GM12878 (cell line): ENCODE measurements around the gene CALHM2. TPM values are rescaled to one million over a fixed set of nuclear protein-coding genes. Genes with fewer than 3 reads are reported as not detected.

ENCODE experiments used
- ATAC-seq: fragments of 200-7000 bp; cut with Tn5 transposase; 3 replicates; pipeline ENCODE4 v1.9.1; 2020; ENCODE audit warnings: mild to moderate bottlenecking, moderate library complexity
- BruUV-seq: library from RNA; stranded (reverse); fragments of 400-500 nt; replicated peaks from 2 replicates; lab custom pipeline; 2021; lab: Mats Ljungman, UMichigan
- CTCF ChIA-PET: fragments of 300-600 bp; sonication (Branson Sonifier 250); formaldehyde crosslinking; extraction: SDS; loops from one replicate; lab custom pipeline; 2021; ENCODE audit warnings: inconsistent platforms; lab: Yijun Ruan, JAX
- POLR2A ChIA-PET: fragments of 350-600 bp; formaldehyde crosslinking; extraction: SDS; loops from one replicate; lab custom pipeline; 2021; ENCODE audit warnings: inconsistent platforms; lab: Charles Lee
- RAD21 ChIA-PET: fragments of 300-600 bp; sonication (Branson Sonifier 250); formaldehyde crosslinking; loops from one replicate; lab custom pipeline; 2023; ENCODE audit warnings: antibody characterized with exemption; ENCODE audit not compliant: unreplicated experiment; lab: Charles Lee
- SMC1A ChIA-PET: fragments of 300-600 bp; sonication (Branson Sonifier 250); formaldehyde crosslinking; loops from one replicate; lab custom pipeline; 2023; ENCODE audit not compliant: unreplicated experiment, uncharacterized antibody; lab: Charles Lee
- DNase-seq: peaks from one replicate; pipeline ENCODE4 v3.0.0-alpha.2; 2011; ENCODE audit warnings: low read depth, low spot score
- FAIRE-seq: peaks from 3 replicates; lab custom pipeline; 2011; peaks lifted over from hg19 to GRCh38; lab: Jason Lieb, UNC
- H2AFZ ChIP-seq: 2 replicates; pipeline ENCODE4 v1.6.0; 2011; ENCODE audit warnings: low read depth, low read length, control low read depth; ENCODE audit not compliant: control insufficient read depth
- H3K27ac ChIP-seq: 2 replicates; pipeline ENCODE4 v1.5.1; 2011; ENCODE audit warnings: control low read depth; ENCODE audit not compliant: control insufficient read depth, insufficient read depth
- H3K27me3 ChIP-seq, 2 experiments: replicated peaks in 1 of 2; 2 replicates each; pipeline versions ENCODE4 v1.6.0 to v1.6.1; 2011; ENCODE audit warnings: low read length in 1 of 2; ENCODE audit not compliant: control insufficient read depth in 2 of 2, insufficient read depth in 2 of 2
- H3K36me3 ChIP-seq, 2 experiments: 2 replicates each; pipeline ENCODE4 v1.5.1; 2011; ENCODE audit warnings: low read length in 1 of 2; ENCODE audit not compliant: control insufficient read depth in 2 of 2, insufficient read depth in 2 of 2
- H3K4me1 ChIP-seq: 2 replicates; pipeline ENCODE4 v1.6.1; 2011; ENCODE audit warnings: mild to moderate bottlenecking, low read length, moderate library complexity, mixed read lengths; ENCODE audit not compliant: control insufficient read depth, insufficient read depth
- H3K4me2 ChIP-seq: 2 replicates; pipeline ENCODE4 v1.6.0; 2011; ENCODE audit warnings: control low read depth; ENCODE audit not compliant: control insufficient read depth, insufficient read depth
- H3K4me3 ChIP-seq: fragments of 200-600 bp; sonication (generic); 2 replicates; pipeline ENCODE4 v1.5.1; 2016
- H3K79me2 ChIP-seq: 2 replicates; pipeline ENCODE4 v1.6.0; 2011; ENCODE audit warnings: low read length; ENCODE audit not compliant: control insufficient read depth, insufficient read depth
- H3K9ac ChIP-seq: 2 replicates; pipeline ENCODE4 v1.8.0; 2011; ENCODE audit warnings: low read length, control low read depth, mixed read lengths; ENCODE audit not compliant: control insufficient read depth, insufficient read depth
- H3K9me3 ChIP-seq: replicated peaks from 3 replicates; pipeline ENCODE4 v1.5.1; 2011; ENCODE audit warnings: mild to moderate bottlenecking, low read length; ENCODE audit not compliant: control insufficient read depth, insufficient read depth
- H4K20me1 ChIP-seq: 2 replicates; pipeline ENCODE4 v1.6.0; 2011; ENCODE audit not compliant: control insufficient read depth, insufficient read depth
- BHLHE40 ChIP-seq, 2 experiments: fragments of 450-650 bp in 1 of 2; IDR thresholded peaks; 2 replicates each; pipeline ENCODE4 v1.6.1; 2011 to 2017; ENCODE audit warnings: low read depth in 2 of 2, borderline replicate concordance in 1 of 2, improper control_type of control experiment in 1 of 2, low read length in 1 of 2, mild to moderate bottlenecking in 1 of 2
- CBX5 ChIP-seq: sonication (generic); IDR thresholded peaks from 2 replicates; pipeline ENCODE4 v1.6.1; 2016; ENCODE audit warnings: low read depth, moderate library complexity, mild to moderate bottlenecking, inconsistent platforms
- E2F4 ChIP-seq: IDR thresholded peaks from 2 replicates; pipeline ENCODE4 v1.6.1; 2012; ENCODE audit warnings: low read depth, low read length, improper control_type of control experiment
- HDGF ChIP-seq: fragments of 450-650 bp; IDR thresholded peaks from 2 replicates; pipeline ENCODE4 v1.6.1; 2016; ENCODE audit warnings: antibody characterized with exemption
- NBN ChIP-seq: fragments of 450-650 bp; IDR thresholded peaks from 2 replicates; pipeline ENCODE4 v1.6.1; 2016
- NKRF ChIP-seq: fragments of 450-650 bp; conservative IDR thresholded peaks from 2 replicates; pipeline ENCODE4 v1.6.1; 2017; ENCODE audit warnings: mild to moderate bottlenecking, moderate library complexity
- NR2C1 ChIP-seq: fragments of 450-650 bp; IDR thresholded peaks from 2 replicates; pipeline ENCODE4 v1.6.1; 2017; ENCODE audit warnings: antibody characterized with exemption, mild to moderate bottlenecking, moderate library complexity
- PAX8 ChIP-seq: fragments of 450-650 bp; IDR thresholded peaks from 2 replicates; pipeline ENCODE4 v1.6.1; 2017; ENCODE audit warnings: mild to moderate bottlenecking, moderate library complexity
- SMARCA5 ChIP-seq: fragments of 450-650 bp; IDR thresholded peaks from 2 replicates; pipeline ENCODE4 v1.6.1; 2017; ENCODE audit warnings: mild to moderate bottlenecking
- SRF ChIP-seq, 2 experiments: IDR thresholded peaks; 2 replicates each; pipeline ENCODE4 v1.6.1; 2011; ENCODE audit warnings: low read depth in 2 of 2, low read length in 2 of 2, mild to moderate bottlenecking in 1 of 2, moderate library complexity in 1 of 2
- TBL1XR1 ChIP-seq: IDR thresholded peaks from 2 replicates; pipeline ENCODE4 v1.6.1; 2012; ENCODE audit warnings: low read depth, low read length, improper control_type of control experiment
- WGBS: methylation state at CpG from one replicate; pipeline ENCODE4 v1.1.6; 2016; ENCODE audit warnings: low lambda C conversion rate; ENCODE audit not compliant: insufficient replicate concordance, insufficient coverage; ENCODE audit errors: missing lambda C conversion rate; 5-methylcytosine and 5-hydroxymethylcytosine counted together
- in situ Hi-C: fragments of 300-500 bp; cut with MboI; formaldehyde crosslinking; loops from 9 replicates; pipeline ENCODE4 v1.14.3; 2018; ENCODE audit warnings: mixed read lengths
- intact Hi-C: fragments of 100-400 bp; cut with micrococcal nuclease; formaldehyde crosslinking; loops from one replicate; pipeline ENCODE4 v1.14.2; 2022; ENCODE audit not compliant: unreplicated experiment
- polyA plus RNA-seq, 11 experiments: library from polyadenylated mRNA; depleted of rRNA in 4 of 11; unstranded in 6 of 11; stranded (reverse) in 5 of 11; fragments of >200 nt; fragmentation: Nextera tagmentation in 4 of 11; fragmentation: Illumina TruSeq in 1 of 11; extraction: Ambion mirVana in 4 of 11; extraction: Trizol in 1 of 11; gene quantifications; 1 replicate in 1 of 11; 2 replicates in 10 of 11; pipeline versions ENCODE4 v1.2.1 to v1.2.3, GENCODE V29; 2011 to 2016; ENCODE audit warnings: inconsistent platforms in 2 of 11, missing spikeins in 2 of 11, low read depth in 1 of 11
- total RNA-seq, 4 experiments: library from RNA; depleted of rRNA in 3 of 4; stranded (reverse); fragments of >200 nt in 3 of 4; fragmentation: Illumina TruSeq in 1 of 4; extraction: Trizol in 1 of 4; gene quantifications; 2 replicates each; pipeline versions ENCODE4 v1.2.1 to v1.2.3, GENCODE V29; 2013 to 2021

Gene CALHM2
- total and polyA plus RNA-seq, 10 of the 15 experiments (the other 5 are each of a cell fraction or from before 2014, with no cell fraction given), result 0.60 to 23.7 (median 9.3) TPM

DNA sequence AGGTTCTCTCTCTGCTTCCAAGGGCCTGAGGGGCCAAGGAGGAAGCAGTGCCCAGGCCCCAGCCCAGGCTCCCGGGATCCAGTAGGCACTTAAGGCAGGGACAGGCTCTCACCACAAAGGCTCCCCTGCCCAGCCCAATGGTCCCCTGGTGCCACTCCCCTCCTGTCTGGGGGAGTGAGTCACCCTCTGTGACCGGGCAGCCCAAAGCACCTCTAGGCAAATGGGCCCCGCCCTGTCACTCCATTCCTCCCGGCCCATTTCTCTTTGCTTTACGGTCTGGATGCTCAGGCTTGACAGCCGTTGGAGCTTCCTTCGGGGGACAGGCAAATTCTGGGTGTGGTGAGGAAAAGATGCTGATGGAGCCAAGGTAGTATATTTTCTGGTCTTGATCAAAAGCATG, 27.0 kb upstream of the CALHM2 start, which contains the start of gene CALHM3:
TSS of gene CALHM3 (minus strand) at position 106 of the 400 bp plus-strand sequence. CDS start 208 bp downstream, outside the sequence.
- ChIA-PET SMC1A (interaction anchor here (3.2 kb wide), 1 partner anchor 62 kb away, joined by 32 read pairs; no protein-coding TSS in a partner anchor), RAD21 (interaction anchor here (1.2 kb wide), 1 partner anchor 64 kb away, joined by 3 read pairs; no protein-coding TSS in a partner anchor), CTCF (interaction anchor here (0.6 to 10.6 kb wide), 4 partner anchors 31 to 412 kb away, joined by 3 to 195 read pairs (median 83); partner anchors contain the start of gene CALHM2), POLR2A (interaction anchor here (0.6 kb wide), 1 partner anchor 325 kb away, joined by 8 read pairs; no protein-coding TSS in a partner anchor)
- in situ Hi-C loops (loop anchor here (5.0 kb wide), 1 partner anchor 62 kb away; no protein-coding TSS in a partner anchor), intact Hi-C loops (no loop called here)
- no peak for DNase-seq
- Histone ChIP-seq H3K79me2 (no peaks in the 10 kb centered on the region), H3K4me1 (peaks cover 7% of the 10 kb centered on the region), H3K4me3 (no peak within 1 kb of the TSS), H2AFZ (no peak within 1 kb of the TSS), H3K4me2 (no peak within 1 kb of the TSS), H3K36me3 (no peaks in the 10 kb centered on the region), H3K27ac (no peak within 1 kb of the TSS), H3K27me3 (no peaks in the 10 kb centered on the region), H4K20me1 (no peaks in the 10 kb centered on the region), H3K9ac (no peak within 1 kb of the TSS), H3K9me3 (no peaks in the 10 kb centered on the region)
- no peak for FAIRE-seq
- BruUV-seq, result no TSS peak
- TF ChIP-seq CBX5 (no peak), SRF (IDR thresholded peaks at IDR 0.05; ENCODE audit: low read depth in 2 of 2, low read length in 2 of 2) (no peak), NR2C1 (no peak), E2F4 (no peak), PAX8 (no peak), NKRF (no peak), BHLHE40 (IDR thresholded peaks at IDR 0.05; ENCODE audit: borderline replicate concordance in 1 of 2, low read depth in 2 of 2, low read length in 1 of 2) (no peak), TBL1XR1 (no peak), SMARCA5 (no peak), HDGF (no peak), NBN (no peak)
- WGBS, result 20% methylated on average over 7 of the region's 7 CpGs
- no peak for ATAC-seq
